Choroid plexus epithelial cell (primary cell): ENCODE data around the gene THEM4.

Experiments used
- DNase-seq: peaks from one replicate; pipeline ENCODE4 v3.0.0-alpha.2; 2010; ENCODE audit warnings: low read depth
- H3K4me3 ChIP-seq: 2 replicates; pipeline ENCODE4 v1.5.1; 2011; ENCODE audit warnings: low read depth, mild to moderate bottlenecking, control low read depth, low read length, moderate library complexity
- CTCF ChIP-seq: conservative IDR thresholded peaks from 2 replicates; pipeline ENCODE4 v1.5.1; 2011; ENCODE audit warnings: low read depth, mild to moderate bottlenecking, control low read depth, inconsistent platforms, low read length, moderate library complexity

Gene THEM4

DNA sequence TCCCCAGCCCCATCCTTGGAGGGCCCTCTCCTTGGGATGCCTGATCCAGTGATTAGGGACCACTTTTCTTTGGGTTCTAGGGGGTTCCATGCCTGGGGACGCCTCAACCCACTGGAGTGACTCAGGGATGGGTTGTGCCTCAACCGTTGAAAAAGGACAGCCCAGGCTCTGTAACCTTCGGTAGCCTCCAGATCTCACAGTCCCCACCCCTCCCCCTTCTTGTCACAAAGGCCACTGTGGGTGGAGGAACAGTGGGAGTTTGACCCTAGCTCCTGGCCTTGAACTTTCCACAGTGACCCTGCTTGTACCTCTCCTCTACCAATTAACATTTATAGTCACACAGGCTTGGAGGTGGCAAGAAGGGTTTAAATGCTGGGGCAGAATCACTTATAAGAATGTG lies 75.1 kb downstream of the THEM4 start:
- DNase-seq = no peak
- TF ChIP-seq CTCF = no peak
- H3K4me3 ChIP-seq = no peak overlapping the region

DNA sequence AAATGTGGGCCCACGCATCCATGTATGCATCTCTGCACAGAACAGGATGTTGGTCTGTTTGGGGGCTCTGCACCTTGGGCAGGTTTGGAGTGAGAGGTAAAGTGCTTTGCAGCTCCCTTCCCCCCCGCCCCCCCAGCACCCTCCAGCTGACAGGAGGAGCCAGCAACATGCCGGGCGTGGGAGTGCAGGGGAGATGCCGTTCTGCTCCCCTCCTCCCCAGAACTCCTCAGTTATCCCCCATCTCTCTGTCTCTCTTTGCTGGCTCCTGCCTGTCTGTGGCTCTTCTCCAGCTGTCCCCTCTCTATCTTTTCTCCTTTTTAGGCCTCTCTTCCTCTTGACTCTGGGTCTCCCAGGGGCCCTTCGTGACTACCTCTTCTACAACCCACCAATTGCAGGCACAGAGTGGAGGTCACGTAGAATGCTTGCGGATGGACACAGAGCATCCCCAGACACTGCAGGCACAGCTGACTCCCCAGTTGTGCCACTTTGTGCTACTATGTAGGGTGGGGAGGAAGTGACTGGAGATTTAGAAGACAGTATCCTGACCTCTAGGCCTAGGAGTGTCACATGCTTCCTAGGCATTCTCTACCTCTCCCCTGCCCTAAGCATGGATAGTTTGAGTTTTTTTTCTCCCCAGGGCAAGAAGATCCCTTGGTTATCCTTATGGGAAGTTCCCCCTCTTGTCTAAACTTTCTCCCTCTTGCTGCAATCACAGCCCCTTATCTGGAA lies 76.0 kb downstream of the THEM4 start:
- TF ChIP-seq CTCF = no peak
- no peak overlapping the region for H3K4me3 ChIP-seq
- no peak for DNase-seq

- TF ChIP-seq CTCF = no peak
- no peak overlapping the region for H3K4me3 ChIP-seq
- DNase-seq = peak; percentile 47
Observed at GRCh38 chr1:151832318-151832980, 76.9 kb downstream of the THEM4 start.

DNA sequence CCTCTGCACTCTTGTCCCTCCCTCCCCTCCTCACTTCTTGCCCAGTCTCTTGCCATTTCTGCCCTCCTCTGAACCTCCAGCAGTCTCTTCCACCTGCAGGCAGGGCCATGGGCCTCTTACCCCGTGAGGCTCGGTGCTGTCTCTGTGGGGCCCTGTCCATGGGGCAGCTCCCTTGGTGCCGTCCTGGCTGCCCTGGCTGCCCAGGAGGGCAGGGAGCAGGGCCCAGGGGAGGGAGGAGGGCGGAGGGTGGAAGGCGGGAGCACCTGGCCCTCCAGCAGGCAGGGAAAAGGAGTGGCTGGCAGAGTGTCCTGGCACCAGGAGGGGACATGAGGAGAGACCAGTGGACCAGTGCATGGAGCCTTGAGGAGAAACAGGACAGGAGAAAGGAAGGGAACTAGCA lies 77.7 kb downstream of the THEM4 start, which contains the start of gene RORC:
Gene RORC, minus strand, starts transcription at position 198 of the 400 bp plus-strand sequence. Its CDS starts 38 bp downstream, at position 160.
- H3K4me3 ChIP-seq = no peak within 1 kb of the TSS
- DNase-seq = no peak
- TF ChIP-seq CTCF = no peak

DNA sequence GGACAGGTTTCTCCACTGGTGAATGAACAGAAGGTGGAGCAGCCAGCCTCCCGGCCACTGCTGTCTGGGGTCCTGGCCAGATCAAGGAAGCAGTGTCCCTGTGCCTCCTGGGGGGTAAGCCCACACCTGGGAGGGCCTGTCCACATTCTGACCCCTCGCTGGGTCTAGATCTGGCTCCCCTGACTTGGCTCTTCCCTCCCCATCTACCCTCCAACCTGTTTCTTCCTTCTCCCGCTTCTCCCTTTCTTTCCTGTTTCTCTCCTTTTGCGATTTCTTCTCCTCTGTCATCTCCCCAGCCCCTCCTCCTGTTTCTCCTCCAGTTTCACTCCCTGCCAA lies 78.1 kb downstream of the THEM4 start:
- no peak for TF ChIP-seq CTCF
- DNase-seq = no peak
- H3K4me3 ChIP-seq = no peak overlapping the region

DNA sequence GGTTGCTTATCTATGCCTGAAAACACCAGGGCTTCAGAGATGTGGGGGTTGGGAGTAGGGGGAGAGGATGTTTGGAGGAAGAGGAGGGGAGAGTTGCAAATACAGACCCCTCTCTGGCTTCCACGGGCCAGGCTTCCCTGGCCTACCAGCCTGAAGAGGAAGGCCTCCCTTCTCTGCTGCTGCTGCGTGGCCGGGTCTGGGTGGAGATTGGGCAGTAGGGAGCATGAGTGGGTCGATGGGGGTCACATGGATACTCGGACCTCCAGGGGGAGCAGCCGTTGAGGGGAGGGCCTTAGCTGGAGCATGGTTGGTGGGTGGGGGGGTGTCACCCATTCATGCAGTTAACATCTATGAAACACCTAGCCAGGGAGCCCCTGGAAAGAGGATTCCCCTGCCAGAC lies 79.3 kb downstream of the THEM4 start:
- no peak overlapping the region for H3K4me3 ChIP-seq
- no peak for TF ChIP-seq CTCF
- DNase-seq = no peak
